GM18499 (cell line): ENCODE results near the gene ATP6V0B.

Source experiments
- ATAC-seq: cut with Tn5 transposase; IDR thresholded peaks from one replicate; pipeline ENCODE4 v1.9.1; 2021; ENCODE audit warnings: moderate number of reproducible peaks; ENCODE audit not compliant: insufficient read depth, unreplicated experiment

ATP6V0B gene

DNA sequence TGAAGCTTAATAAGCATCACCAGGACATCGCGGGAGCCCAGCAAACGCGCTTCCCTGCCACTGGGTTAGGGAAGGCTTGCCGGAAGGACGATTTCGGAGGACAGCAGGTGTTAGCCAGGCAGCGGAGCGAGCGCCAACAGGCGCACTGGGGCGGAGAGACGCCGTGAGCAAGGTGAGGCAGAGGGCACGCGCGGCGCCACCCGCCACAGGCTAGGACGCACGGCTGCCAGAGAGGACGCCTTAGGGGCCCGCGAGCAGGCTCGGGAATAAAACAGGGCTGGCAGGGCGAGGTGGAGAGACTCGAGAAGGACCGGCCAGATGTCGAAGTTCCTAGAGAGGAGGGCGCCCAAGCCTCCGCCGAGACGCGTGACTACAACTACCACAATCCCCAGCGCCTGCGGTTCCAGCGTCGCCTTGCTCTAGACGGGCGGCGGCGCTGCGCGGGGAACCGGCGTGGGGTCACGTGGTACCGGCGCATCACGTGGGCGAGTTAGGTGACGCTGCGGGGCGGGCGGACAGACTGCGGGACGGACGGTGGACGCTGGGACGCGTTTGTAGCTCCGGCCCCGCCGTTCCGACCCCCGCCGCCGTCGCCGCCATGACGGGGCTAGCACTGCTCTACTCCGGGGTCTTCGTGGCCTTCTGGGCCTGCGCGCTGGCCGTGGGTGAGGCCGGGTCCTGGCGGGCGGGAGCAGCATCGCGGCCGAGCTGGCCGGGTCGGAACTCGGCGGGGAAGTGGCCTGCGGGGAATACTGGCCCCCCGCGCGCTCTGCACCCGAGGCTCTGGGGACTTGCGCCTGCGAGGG lies at the start of gene ATP6V0B:
ATP6V0B (plus strand) TSS at position 518 of the 806 bp plus-strand sequence; CDS start at position 599, 81 bp downstream.
- peak; percentile 43 for ATAC-seq

DNA sequence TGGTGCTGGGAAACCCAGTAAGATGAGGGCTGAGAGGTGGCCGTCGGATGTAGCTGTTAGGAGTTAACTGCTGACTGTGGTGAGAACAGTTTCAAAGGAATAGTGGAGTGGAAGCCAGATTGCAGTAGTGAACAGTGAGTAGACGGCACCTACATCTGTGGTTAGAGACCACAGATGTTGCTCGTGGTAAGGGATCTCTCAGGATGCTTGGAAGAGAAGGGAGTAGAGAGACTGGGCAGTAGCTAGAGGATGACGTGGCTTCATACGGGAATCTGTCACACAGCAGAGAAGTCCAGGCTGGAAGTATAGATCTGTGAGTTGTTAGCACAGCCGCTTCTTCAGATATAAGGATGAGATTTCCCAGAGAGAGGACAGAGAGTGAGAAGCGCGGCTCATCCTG lies 48.9 kb upstream of the ATP6V0B start:
- no peak for ATAC-seq

DNA sequence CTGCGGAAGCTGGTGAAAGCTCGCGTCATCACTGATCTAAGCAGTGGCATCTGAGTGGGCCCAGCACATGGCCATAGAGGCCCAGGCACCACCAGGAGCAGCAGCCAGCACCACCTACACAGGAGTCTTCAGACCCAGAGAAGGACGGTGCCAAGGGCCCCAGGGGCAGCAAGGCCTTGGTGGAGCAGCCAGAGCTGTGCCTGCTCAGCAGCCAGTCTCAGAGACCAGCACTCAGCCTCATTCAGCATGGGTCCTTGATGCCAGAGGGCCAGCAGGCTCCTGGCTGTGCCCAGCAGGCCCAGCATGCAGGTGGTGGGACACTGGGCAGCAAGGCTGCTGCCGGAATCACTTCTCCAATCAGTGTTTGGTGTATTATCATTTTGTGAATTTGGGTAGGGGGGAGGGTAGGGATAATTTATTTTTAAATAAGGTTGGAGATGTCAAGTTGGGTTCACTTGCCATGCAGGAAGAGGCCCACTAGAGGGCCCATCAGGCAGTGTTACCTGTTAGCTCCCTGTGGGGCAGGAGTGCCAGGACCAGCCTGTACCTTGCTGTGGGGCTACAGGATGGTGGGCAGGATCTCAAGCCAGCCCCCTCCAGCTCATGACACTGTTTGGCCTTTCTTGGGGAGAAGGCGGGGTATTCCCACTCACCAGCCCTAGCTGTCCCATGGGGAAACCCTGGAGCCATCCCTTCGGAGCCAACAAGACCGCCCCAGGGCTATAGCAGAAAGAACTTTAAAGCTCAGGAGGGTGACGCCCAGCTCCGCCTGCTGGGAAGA lies 44.4 kb upstream of the ATP6V0B start:
- no peak for ATAC-seq

DNA sequence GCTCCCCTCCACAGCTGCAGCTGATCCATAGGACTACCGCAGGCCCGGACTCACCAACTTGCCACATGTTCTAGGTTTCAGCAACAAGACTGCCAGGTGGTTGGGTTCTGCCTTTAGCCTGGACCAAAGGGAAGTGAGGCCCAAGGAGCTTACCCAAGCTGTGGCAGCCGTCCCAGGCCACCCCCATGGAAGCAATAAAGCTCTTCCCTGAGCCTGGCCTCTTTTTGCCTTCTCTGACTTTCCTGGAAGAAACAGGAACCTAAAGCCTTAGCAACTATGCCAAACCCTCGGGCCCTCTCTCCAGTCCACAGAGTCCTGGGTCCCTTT lies 43.8 kb upstream of the ATP6V0B start:
- ATAC-seq: no peak

DNA sequence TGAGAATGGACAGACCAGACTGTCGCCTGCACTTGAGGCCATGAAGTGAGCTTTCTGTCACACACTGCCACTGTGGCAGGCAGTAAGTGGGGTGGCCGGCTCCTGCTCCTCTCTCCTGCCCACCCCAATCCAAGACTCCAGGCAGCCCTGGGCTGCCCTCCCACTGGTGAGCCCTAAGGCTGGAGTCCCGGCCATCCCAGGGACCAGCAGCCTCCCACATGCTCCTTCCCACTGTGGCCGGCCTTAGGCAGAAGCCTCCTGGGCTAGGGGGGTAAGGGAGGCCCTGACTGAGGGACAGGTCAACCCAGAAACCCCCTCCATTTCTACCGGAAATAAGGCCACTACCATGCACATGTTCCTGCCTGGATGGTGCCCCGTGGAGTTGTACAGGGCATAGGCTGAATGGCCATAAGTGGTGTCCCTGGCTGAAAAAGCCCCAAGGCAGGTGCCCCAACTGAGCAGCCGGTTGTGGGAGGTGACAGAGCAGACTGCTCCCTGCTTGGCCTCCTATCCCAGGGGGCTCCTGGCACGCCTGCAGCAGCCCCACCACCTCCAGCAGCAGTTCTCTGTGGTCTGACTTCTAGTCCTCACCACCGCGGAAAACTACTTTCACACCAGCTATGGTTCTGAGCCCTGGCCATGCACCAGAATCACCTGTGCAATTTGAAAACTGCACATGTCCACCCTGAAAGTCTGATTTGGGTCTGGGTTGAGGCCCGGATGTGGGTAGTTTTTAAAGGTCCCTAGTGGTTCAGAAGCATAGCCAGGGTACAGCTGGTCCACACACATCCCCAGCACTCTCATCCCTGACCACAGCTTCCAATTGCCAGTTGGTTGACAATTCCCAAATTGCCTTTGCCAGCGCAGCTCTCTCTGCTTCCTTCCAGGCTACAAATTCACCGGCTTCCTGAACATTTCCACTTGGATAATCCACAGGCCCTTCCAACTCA lies 42.8 kb upstream of the ATP6V0B start:
- no peak for ATAC-seq

DNA sequence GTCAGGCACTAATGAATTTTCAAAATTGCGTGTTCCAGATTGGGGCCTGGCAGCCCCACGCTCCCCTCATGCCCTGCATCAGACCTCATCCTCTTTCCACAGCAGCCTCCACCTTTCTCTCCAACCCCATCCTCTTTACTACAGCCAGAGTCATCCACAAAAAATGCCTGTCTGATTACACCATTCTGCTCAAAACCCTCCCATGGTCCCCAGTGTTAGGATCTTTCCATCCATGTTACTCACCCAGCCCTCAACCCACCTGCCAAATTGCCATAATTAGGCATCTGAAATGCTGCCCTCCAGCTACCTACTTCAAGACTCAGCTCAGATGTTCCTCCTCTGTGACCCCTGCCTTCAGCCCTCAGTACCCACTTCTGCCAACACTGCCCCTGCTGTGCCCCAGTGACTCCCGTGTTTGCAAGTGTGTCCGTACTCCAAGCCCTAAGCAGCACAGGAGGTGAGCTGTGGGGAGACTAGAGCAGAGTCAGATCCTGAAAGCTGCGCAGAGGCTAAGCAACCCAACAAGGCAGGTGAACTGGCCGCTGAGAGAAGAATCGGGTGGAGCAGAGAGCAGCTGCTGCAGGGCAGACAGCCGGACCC lies 41.9 kb upstream of the ATP6V0B start:
- no peak for ATAC-seq

DNA sequence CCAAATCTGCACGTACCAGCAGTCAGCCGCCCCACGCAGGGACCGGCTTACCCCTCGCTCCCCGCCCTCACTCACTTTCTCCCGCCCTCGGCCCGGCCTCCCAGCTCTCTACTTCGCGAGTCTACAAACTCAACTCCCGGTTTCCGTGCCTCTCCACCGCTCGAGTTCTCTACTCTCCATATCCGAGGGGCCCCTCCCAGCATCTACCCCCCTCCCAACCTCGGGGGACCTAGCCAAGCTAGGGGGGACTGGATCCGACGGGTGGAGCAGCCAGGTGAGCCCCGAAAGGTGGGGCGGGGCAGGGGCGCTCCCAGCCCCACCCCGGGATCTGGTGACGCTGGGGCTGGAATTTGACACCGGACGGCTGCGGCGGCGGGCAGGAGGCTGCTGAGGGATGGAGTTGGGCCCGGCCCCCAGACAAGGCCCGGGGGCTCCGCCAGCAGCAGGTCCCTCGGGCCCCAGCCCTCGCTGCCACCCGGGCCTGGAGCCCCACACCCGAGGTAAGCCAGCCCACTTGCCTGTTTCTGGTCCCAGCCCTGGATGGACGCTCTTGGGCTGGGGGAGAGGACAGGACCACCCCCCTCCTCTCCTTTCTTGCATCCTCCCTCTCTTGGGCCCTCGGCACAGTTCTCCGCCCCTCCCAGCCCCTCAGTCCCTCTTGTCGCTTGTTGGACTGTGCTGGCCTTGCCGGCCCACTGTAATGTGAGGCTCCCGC lies 41.2 kb upstream of the ATP6V0B start, which contains the start of gene ARTN:
ARTN (plus strand) TSS at position 416 of the 715 bp plus-strand sequence. CDS start 1,856 bp downstream, outside the sequence.
- no peak for ATAC-seq

DNA sequence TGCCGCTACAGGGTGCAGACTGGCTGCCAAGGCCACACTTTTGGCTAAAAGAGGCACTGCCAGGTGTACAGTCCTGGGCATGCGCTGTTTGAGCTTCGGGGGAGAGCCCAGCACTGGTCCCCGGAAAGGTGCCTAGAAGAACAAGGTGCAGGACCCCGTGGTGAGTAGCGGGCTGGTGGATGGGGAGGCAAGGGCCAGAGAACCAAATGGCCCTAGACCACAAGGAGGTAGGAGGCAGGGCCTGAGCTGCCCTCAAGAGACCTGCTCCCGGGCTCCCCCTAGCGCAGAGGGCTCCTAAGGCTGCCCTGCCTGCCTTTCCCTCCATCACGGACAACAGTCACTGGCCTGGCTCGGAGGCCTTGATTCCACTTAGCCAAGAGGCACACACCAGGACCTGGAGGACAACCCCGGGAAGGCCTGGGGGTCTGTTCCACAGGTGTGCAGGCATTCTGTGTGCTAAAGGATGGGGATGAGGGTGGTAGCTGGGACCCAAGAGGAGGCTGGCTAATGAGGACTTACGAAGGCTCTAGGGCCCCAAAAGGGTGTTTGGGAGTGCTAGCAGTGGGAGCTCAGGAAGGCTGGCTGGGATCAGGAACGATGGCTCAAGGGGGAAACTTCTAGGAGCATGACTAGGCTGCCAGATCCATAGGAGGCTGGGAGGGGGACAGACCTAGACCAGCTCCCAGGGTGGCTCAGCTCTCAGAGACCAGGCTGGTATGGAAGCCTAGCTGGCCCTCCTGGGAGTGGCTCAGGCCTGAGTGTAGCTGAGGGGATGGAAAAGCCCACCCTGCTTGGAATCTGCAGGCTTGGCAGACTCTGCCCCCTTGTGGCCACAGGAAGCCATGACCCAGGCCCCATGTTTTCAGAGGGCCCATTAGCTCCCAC lies 40.4 kb upstream of the ATP6V0B start:
- ATAC-seq: no peak

DNA sequence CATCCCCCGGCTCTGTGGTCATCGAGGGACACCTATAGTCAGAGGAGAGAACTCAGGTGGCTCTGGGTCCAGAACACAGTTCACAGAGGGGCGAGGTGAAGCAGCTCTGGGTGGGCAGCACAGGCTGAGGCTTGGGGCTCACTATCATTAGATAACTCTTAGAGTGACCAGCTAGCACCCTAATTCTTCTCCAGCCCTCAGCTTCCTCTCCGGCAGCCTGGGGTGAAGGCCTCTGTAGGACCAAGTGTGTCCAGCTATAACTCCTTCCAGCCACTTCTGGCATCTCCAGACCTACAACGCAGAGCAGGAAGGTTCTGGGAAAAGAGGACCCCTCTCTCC lies 39.8 kb upstream of the ATP6V0B start:
- no peak for ATAC-seq

DNA sequence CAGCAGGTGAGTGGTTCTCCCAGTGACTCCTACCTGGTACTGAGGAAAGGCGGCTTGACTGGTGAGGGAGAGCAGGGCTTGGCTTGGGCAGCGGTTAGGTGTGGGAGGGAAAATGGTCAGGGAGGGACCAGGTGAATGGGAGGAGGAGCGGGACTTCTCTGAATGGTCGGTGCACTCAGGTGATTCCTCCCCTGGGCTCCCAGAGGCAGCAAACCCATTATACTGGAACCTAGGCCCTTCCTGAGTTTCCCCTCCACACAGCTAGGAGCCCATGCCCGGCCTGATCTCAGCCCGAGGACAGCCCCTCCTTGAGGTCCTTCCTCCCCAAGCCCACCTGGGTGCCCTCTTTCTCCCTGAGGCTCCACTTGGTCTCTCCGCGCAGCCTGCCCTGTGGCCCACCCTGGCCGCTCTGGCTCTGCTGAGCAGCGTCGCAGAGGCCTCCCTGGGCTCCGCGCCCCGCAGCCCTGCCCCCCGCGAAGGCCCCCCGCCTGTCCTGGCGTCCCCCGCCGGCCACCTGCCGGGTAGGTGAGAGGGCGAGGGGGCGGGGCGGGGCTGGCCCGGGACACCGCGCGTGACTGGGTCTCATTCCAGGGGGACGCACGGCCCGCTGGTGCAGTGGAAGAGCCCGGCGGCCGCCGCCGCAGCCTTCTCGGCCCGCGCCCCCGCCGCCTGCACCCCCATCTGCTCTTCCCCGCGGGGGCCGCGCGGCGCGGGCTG lies 38.9 kb upstream of the ATP6V0B start:
- ATAC-seq: no peak

DNA sequence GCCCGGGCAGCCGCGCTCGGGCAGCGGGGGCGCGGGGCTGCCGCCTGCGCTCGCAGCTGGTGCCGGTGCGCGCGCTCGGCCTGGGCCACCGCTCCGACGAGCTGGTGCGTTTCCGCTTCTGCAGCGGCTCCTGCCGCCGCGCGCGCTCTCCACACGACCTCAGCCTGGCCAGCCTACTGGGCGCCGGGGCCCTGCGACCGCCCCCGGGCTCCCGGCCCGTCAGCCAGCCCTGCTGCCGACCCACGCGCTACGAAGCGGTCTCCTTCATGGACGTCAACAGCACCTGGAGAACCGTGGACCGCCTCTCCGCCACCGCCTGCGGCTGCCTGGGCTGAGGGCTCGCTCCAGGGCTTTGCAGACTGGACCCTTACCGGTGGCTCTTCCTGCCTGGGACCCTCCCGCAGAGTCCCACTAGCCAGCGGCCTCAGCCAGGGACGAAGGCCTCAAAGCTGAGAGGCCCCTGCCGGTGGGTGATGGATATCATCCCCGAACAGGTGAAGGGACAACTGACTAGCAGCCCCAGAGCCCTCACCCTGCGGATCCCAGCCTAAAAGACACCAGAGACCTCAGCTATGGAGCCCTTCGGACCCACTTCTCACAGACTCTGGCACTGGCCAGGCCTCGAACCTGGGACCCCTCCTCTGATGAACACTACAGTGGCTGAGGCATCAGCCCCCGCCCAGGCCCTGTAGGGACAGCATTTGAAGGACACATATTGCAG lies 38.2 kb upstream of the ATP6V0B start:
- ATAC-seq: no peak

DNA sequence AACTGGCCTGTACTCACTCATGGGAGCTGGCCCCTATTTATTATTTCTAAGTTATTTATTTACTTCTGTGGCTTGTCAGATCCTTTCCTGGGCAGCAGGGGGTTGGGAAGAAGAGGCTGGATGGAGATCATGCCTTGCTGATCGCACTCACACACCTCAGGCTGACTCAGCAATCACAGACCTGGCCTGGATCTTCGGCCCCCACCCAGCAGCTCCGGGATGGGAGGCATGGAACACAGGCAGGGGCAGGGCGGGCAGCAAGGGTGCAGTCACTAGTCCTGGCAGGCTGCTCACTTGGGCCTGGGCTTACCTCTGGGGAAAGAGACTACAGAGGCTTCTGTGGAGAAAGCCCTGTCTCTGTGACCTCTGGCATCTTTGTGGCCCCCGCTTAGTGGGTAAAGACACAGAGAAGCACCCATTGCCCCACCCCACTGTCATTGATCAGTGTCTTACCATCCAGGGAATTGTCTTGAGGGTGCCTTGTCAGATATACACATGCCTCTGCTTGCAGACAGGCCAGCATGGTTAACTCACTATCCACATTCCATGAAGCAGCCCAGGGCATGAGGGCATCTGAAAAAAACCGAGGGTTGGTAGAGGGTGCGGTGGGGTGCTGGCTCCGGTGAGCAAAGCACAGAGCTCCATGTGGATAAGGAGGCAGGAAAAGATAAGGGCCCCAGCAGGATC lies 37.4 kb upstream of the ATP6V0B start:
- ATAC-seq: no peak

DNA sequence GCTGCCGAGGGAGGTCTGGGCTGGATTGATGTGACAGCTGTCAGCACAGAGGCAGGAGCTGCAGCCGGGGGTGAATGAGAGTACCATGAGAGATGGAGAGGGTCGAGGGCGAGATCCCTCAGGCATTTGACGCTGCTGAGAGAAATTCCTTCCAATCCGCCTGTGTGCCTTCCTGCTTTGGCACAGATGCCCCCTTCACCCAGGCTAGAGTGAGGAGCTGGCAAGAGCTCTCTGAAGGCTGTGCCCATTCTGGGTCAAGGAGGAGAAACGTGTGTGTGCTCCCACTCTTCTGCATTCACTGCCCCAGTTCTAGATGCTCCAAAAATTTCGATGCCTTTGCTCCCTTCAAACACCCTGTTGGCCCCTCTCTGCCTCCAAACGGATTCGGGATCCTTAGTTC lies 36.4 kb upstream of the ATP6V0B start:
- no peak for ATAC-seq

DNA sequence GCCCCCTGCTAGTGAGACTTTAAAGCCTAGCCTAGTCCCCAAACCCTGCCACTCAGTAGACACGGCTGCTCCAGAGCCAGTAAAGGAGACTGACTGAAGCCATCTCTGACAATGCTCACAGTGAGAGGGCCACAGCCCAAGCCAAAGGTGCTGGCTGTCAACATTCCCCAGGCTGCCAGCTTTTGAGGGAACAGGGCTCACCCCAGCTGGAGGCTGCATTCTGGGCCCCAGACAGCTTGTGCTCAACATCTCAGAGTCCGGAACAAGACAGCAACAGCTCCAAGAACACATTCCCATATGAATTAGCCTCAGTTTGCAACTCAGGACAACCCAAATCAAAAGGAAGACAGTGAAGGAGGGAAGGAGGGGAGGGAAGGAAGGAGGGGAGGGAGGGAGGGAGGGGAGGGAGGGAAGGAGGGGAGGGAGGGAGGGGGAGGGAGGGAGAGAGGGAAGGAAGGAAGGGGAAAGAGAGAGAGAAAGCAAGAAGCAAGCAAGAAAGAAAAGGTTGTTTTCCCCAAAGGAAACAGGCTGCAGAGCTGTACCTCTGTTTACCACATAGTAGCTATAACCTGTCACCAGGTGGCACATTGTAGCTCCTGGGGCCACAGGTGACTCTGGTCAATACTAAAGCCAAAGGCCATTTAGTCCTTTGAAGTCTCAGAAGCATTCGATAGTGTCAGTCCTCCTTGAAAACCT lies 35.7 kb upstream of the ATP6V0B start:
- ATAC-seq: no peak

DNA sequence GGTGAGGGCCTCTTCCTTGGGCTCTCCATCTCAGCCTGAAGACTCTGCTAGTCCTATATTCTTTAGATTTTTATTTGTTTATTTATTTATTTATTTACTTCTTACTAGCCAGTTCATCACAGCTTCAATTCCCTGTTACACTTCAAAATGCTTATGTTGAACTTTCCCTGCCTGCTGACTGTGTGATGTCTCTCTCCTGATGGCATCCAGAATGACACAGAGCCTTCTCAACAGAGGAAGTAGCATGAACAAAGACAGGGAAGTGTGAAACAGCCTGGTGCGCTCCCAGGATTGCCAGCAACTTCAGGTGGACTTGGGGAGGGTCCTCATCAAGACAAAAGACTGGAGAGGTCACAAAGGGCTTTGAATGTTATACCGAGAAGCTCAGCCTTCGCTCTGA lies 32.3 kb upstream of the ATP6V0B start:
- ATAC-seq: no peak

DNA sequence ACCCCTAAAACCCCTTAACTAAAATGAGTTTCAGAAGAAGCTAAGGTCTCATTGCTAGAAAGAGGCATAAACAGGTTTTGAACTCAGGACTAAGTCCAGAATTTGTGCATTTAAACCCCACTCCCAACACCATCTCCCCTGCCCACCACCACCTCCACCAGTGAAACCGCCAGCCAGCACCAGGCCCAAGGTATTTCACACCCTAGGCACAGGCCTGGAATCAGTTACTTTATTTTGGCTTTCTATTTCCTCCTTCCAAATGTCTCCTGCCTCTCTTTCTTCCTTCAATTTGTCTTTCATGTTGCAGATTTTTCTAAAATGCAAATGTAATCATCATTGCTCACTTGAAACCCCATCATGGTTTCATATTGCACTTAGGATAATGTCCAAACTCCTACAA lies 29.9 kb upstream of the ATP6V0B start:
- no peak for ATAC-seq
